NCI-H774 (cell line): Measurements from ENCODE around the gene ADGRA1.
"Not testable (repeated sequence)": the region's sequence is repeated elsewhere in the genome, so short reads cannot be mapped to it uniquely, and the experiment has no call there.

Experiments used
- DNase-seq: peaks from one replicate; lab custom pipeline; 2025; lab: John Stamatoyannopoulos, UW

The ADGRA1 gene

GRCh38 chr10:133142523-133143199 is 54.9 kb downstream of the ADGRA1 start:
- DNase-seq, result no peak

GRCh38 chr10:133143200-133143533 is 55.4 kb downstream of the ADGRA1 start:
- DNase-seq, result no peak

GRCh38 chr10:133143546-133143945 is 55.8 kb downstream of the ADGRA1 start:
- DNase-seq, result no peak

- DNase-seq, result no peak
Observed at GRCh38 chr10:133144771-133145170, 57.0 kb downstream of the ADGRA1 start.

- DNase-seq, result no peak
Observed at GRCh38 chr10:133150226-133150625, 62.5 kb downstream of the ADGRA1 start.

GRCh38 chr10:133150656-133151055 is 62.9 kb downstream of the ADGRA1 start:
- DNase-seq, result no peak

- DNase-seq, result not testable (repeated sequence)
Observed at GRCh38 chr10:133151071-133151470, 63.3 kb downstream of the ADGRA1 start.

- DNase-seq, result no peak
Observed at GRCh38 chr10:133151543-133151972, 63.8 kb downstream of the ADGRA1 start.

GRCh38 chr10:133154411-133154810 is 66.7 kb downstream of the ADGRA1 start:
- no peak for DNase-seq

GRCh38 chr10:133154996-133155778 is 67.5 kb downstream of the ADGRA1 start:
- no peak for DNase-seq

- no peak for DNase-seq
Observed at GRCh38 chr10:133156674-133157579, 69.2 kb downstream of the ADGRA1 start.

- no peak for DNase-seq
Observed at GRCh38 chr10:133157662-133158436, 70.1 kb downstream of the ADGRA1 start.

GRCh38 chr10:133158437-133158755 is 70.7 kb downstream of the ADGRA1 start:
- no peak for DNase-seq

GRCh38 chr10:133158756-133159610 is 71.3 kb downstream of the ADGRA1 start:
- DNase-seq, result no peak

- no peak for DNase-seq
Observed at GRCh38 chr10:133159611-133159949, 71.9 kb downstream of the ADGRA1 start.

- no peak for DNase-seq
Observed at GRCh38 chr10:133159950-133160825, 72.5 kb downstream of the ADGRA1 start, which contains the start of gene KNDC1. KNDC1 (plus strand) TSS chr10:133160219; CDS start chr10:133160468, 249 bp downstream.

GRCh38 chr10:133160826-133161471 is 73.2 kb downstream of the ADGRA1 start:
- no peak for DNase-seq

- no peak for DNase-seq
Observed at GRCh38 chr10:133161486-133162109, 73.9 kb downstream of the ADGRA1 start.
